ENCODE data around the gene ACE2.
"Not testable (repeated sequence)": the region's sequence is repeated elsewhere in the genome, so short reads cannot be mapped to it uniquely, and the experiment has no call there.

The ACE2 gene

DNA sequence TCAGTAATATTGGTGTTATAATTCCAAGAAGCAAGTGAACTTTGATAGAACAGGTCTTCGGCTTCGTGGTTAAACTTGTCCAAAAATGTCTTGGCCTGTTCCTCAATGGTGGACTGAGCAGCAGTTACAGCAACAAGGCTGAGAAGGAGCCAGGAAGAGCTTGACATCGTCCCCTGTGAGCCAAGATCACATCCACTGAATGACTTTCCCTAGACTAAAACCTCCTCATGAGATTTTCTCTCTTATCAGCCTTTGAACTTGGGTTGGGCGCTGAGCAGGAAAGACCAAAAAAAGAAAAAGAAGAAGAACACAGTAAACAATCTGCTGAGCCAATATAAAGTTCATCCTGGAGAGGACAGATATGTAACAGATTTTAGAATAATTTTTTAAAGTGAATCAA, at the start of gene ACE2:
Gene ACE2 (minus strand): TSS at position 216 of the 400 bp plus-strand sequence. CDS start 49 bp downstream, at position 167.
- no peak for DNase-seq

DNA sequence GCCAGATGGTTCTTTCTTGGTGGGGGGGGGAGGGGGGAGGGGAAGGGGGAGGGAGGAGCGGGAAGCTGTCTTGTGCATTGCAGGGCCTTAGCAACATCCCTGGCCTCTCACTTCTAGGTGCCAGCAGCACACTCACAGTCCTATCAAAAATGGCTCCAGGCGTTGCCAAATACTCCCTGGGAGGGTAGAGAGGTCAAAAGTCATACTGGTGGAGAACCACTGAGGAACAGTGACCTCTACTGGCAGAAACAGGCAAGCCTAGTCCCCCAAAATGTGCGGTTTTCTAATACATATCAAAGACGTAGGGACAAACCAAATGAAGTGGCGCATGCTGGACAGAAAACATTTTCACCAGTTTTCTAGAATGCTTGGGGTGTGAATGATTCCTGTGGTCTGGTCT, 46.8 kb upstream of the ACE2 start:
- DNase-seq = not testable (repeated sequence)

- DNase-seq = no peak
These were observed 45.8 kb upstream of the ACE2 start for GRCh38 chrX:15646543-15646942.

DNA sequence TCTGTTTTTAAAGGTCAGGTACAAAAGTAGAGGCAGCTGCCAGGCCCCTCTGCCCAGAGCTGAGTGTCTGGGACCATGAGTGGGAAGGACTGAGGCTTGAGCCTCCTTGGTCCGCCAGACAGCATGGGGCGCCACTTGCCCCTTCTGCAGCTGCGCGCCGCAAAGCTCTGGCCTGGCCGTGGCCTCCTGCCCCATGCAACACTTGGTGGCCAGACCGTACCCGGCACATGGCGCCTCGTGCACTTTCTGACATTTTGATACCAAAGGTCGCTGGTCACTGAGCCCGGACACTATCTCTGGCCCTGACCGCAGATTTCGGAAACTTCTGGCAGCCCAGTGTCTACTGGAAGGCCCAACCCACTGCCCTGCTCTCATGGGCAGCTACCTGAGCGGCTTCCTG, 45.3 kb upstream of the ACE2 start:
- DNase-seq = no peak

DNA sequence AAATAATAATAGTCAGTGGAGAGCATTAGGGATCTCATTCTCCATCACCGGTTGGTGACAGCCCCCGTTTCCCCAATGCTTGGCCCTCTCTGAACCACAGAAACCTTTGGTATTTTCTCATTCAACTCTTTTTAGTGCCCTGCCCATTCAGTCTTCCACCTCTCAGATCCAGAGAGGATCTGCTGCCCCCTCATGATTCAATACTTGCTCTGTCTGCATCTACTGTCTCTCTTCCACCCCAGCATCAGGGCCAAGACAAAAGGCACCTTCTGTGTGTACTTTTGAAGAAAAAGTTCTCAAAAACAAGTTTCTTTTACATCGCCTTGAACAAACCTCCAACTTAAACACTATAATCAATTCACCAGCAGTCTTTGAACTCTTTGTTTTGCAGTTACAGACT, 44.5 kb upstream of the ACE2 start:
- DNase-seq = no peak

DNA sequence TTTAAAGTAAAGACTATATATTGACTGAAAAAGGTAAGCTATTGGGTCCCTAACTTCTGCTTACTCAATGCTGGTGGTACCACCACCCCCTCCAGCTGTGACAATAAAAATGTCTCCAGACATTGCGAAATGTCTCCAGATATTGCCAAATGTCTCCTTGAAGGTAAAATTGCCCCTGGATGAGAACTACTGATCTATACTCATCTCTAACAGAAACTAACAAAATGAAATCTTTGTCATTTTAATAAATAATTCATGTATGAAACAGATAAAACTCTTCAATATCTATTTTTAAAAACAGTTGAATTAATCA, 43.8 kb upstream of the ACE2 start:
- no peak for DNase-seq

DNA sequence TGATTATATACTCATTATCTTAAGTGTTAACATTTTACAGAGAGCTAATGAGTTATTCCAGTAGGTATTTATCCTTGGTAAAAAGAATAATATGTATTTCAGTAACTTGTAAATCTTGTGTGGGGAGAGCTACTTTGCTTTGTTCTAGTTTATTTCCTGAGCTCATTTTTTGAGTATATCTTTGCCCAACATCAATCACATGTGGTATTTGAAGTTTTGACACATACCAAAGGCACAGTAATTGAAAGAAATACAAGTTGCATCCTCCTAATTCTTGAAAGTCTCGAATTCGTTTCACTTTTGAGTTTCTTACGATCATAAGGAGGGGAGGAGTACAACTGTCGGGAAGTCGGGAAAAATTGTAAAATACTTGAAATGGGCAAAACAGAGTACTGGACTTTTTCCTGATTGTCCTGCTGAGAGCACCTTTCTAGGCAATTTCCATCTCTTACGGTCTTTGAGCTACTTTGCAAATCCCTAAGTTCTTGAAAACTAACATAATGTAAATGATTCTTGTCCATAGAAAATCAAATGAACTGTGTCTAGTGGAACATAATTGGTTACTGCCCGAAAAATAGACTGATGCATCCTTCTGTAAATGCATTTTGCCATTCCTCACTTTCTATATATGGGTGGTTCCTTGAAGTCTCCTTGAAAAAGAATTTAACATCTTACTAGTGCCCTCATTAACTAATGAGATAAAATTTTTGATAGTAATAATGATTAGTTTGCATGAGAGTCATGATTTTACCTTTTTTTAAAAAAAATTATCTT, 43.2 kb upstream of the ACE2 start:
- no peak for DNase-seq

GRCh38 chrX:15631637-15632036, 30.9 kb upstream of the ACE2 start:
- DNase-seq = no peak

DNA sequence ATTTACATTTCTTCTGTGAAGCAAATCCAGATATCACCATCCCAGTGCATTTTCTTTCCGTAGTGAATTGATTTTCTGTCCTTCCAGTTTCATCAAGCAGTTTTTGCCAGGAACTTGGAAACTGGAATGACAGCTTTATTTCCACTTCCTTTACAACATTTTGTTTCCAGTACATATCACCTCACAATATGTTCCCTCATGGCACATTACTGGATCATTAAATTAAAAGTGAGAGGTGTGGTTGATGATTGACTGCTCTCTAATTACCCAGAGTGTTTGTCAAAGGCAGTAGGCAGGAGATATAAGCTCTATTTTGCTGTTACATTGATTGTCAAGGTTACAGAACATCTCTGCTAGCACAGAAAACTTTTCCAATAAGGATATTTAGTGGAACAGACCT, 22.3 kb upstream of the ACE2 start:
- no peak for DNase-seq

- no peak for DNase-seq
These were observed 18.4 kb upstream of the ACE2 start for GRCh38 chrX:15619053-15619755.

DNA sequence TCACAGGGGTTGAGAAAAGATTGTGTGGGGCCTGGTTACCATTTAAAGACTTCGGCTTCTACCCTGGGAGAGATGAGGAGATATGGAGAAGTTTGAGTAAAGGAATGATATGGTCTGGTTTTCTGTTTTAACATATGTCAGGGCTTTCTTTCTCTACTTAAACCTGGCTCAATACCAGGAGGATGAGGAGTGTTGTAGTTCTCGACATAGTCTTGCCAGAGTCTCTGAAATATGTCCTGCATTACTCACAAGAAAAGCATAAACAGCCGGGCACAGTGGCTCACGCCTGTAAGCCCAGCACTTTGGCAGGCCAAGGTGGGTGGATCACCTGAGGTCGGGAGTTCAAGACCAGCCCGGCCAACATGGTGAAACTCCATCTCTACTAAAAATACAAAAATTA, 16.4 kb upstream of the ACE2 start:
- no peak for DNase-seq

- DNase-seq = no peak
These were observed 15.8 kb upstream of the ACE2 start for GRCh38 chrX:15616531-15616930.

DNA sequence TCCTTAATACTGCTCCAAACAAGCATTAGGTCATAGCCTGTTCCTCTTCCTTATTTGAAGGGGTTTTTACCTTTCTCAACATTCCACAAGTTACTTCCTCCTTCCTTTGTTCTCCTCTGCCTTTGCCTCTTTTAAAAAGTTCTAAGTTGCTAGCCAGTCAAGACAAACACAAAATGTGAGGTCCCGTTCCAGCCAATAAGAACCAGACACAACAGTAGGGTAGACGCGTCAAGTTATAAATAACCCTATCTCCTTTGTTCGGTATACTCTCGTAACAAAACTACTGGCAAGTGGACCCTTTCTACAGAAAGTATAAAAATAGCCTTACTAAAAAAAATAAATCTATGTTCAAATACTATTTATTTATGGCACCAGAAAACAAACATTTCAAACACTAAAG, 6.3 kb upstream of the ACE2 start:
- no peak for DNase-seq

GRCh38 chrX:15606136-15606535, 5.4 kb upstream of the ACE2 start:
- DNase-seq = no peak

GRCh38 chrX:15605226-15605625, 4.5 kb upstream of the ACE2 start:
- no peak for DNase-seq

DNA sequence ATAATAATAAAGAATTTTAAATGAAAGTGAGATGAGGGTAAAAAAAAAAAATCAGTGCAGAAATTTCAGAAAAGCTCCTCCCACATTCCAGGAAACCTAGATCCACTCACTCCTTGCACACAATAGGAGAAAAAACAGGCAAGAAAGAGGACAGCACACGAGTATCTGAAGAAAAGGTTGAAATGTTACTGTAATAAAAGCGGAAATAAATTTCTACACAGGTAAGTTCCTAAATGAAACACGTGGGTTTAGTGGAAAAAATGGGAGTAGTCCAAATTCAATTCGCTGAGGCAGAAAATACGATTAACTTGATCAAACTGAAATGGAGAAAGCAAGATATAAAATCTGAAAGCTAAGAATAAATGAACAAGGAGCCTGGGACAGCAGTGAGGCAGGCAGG, 2.0 kb upstream of the ACE2 start:
- no peak for DNase-seq

- DNase-seq = no peak
These were observed 1.2 kb upstream of the ACE2 start for GRCh38 chrX:15601932-15602331.

DNA sequence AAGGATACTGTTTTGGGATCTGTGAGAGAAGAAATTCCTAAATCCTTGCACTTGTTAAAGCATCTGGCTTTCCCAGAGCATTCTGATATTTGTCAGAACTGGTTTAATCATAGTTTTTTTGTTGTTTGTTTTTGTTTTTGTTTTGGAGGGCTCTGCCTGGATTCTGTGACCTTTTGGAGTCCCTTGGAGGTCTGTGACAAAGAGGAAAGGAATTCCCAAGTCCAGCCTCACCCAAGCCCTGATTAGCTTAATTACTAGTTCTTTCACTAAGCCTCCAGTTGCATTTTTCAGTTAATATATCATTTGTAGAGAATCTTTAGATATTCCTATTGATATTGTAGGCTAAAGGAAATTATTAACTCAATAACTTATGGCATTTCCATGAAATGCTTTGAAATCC, 711 bp downstream of the ACE2 start:
- DNase-seq = no peak

GRCh38 chrX:15599461-15599860, 1.3 kb downstream of the ACE2 start:
- no peak for DNase-seq

DNA sequence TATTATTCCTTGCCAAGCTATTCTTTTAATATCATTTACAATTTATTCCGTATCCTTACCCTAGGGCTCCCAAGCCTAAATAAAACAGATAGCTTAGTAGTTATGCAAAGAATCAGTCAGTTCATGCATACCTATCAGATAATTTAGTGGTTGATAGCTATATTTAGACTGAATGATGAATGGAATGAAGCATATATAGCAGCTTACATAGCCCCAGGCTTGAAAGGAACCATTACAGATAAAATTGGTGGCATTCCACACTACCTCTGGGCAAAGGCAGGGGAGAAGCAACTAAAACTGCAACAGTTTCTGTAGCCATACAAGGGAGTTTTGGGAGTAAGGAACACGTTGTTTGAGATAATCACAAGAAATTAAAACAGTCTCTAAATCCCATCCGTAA, 2.7 kb downstream of the ACE2 start:
- no peak for DNase-seq

DNA sequence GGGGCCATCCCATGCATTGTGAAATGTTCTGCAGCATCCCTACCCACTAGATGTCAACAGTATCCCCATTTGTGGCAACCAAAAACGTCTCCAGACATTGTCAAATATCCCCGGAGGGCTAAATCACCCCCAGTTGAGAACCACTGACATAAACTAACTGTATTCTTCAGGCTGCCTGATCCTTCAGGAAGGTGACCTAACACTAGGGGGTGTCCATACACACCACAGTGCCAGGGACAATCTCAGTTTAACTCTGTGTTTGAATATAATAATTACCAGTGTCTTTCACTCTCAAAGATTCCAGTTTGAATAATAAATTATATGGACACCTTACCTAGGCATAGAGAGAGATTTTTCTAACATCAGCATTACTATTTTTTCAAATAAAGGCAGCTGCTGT, 6.4 kb downstream of the ACE2 start:
- no peak for DNase-seq

DNA sequence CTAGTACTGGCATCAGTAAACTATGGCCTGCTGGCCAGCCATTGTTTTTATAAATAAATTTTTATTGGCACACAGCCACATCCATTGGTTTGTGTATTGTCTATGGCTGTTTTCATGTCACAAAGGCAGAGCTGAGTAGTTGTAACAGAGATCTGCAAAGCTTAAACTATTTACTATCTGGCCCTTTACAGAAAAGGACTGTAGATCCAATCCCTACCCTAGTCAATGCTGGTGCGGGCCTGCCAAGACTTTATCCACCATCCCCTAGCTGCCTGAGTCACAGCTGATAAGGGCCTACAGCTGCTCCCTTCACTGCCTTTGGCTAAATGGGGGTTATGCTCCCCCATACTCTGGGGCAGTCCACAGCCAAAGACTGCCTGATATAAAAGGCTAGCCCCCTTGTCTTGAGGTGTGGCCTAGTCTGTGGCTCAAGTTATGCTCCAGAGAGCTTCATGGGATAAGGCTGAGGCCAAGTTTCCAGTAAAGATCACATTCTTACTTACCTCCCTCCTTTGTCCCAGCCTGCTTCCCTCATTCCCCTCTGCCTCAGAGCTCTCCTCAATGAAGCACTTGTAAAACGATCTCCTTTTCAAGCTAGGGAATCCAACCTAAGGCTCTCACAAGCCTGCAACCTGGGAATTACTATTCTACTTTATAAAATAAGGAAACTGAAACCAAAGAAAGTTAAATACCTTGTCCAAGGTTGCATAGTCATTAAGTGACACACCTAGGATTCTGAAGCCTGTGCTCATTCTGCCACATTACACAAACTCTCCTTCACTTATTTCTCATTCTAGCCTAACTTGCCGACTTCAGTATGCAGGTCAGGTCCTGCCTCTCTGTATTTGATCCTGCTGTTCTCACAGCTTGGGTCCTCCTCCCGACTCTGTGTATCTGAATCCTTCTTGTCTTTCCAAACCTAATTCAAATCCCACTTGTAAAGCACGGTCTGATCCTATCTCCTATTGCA, 20.7 kb downstream of the ACE2 start:
- no peak for DNase-seq

- no peak for DNase-seq
These were observed 24.7 kb downstream of the ACE2 start for GRCh38 chrX:15576019-15576418.

DNA sequence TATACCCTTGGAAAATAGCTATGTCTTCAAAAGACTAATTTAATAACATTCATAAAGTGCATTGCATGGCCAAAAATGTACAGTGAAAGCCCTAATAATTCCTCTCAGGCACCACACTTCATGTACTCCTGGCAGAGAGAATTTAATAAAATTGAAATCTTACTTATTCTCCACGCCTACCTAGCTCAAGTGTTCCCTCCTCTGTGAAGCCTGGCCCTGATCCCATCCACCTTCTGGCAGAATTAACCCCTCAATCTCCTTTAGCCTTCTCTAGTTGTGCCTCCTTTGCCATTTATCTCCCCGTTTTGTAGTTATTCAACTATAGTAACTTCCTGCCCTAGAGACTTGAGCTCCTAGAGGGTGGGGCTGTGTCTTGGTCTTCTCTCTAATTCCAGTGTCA, 26.7 kb downstream of the ACE2 start:
- no peak for DNase-seq
